ENCODE data around the gene ZNF71.

- TF ChIP-seq CTCF (IDR thresholded peaks at IDR 0.05) (no peak), POLR2AphosphoS5 (IDR thresholded peaks at IDR 0.05) (no peak), EP300 (IDR thresholded peaks at IDR 0.05) (no peak), POLR2A (IDR thresholded peaks at IDR 0.05) (no peak)
Measured at GRCh38 chr19:56596676-56597075, 1.6 kb downstream of the ZNF71 start.
